ENCODE data around the gene CADPS2.

- TF ChIP-seq CTCF (conservative IDR thresholded peaks at IDR 0.05; ENCODE audit: low read length) (no peak), EZH2phosphoT487 (IDR thresholded peaks at IDR 0.05; ENCODE audit: borderline replicate concordance, low read depth, low read length) (no peak)
Measured at GRCh38 chr7:122339145-122339904, 546.9 kb downstream of the CADPS2 start.
